DOHH2 (cell line): Measurements from ENCODE around the gene GALNT18.

Experiments used
- CTCF ChIP-seq: fragments of 200-600 bp; sonication (generic); IDR thresholded peaks from one replicate; pipeline ENCODE4 v1.5.1; 2014; ENCODE audit warnings: antibody characterized with exemption, mild to moderate bottlenecking, low read depth, low read length; ENCODE audit not compliant: poor library complexity, severe bottlenecking
- EZH2phosphoT487 ChIP-seq: fragments of 200-600 bp; sonication (generic); IDR thresholded peaks from 2 replicates; pipeline ENCODE4 v1.6.1; 2017; ENCODE audit warnings: borderline replicate concordance, mild to moderate bottlenecking, antibody characterized with exemption, low read length, moderate library complexity, mixed read lengths

DNA sequence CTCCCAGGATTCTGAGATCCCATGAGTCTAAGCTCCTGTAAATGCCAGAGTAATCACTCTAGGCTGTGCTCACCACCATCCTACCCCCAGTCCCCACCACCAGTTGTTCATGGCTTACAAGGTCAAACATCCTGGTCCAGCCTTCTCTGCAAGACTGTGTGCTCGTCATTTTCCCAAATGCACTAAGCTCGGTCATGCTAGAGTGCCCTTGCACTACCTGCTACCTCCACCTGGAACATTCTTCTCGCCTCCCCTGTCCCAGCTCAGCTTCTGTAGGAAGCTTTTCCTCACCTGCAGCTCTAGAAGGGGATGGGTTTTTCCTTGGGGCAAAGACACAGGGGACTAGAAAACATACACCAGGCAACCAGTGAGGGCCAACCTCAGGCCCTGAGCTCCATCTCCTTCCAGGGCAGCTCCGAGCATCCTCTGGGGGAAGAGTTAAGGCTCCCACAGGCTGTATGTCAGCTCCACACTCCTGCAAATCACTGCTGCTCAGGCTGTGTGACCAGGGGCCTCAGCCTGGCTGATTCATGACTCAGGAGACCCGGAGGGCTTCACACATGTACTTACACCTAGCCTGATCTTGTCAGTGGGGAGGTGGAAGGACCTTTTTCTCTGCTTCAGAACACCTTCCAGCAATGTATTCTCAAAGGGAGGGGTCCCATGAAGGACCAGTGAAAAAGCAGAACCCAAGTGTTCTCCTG, 231.6 kb downstream of the GALNT18 start:
- TF ChIP-seq CTCF (no peak), EZH2phosphoT487 (no peak)
